GM18909 (cell line): ENCODE data around the gene NR5A1.

Experiments
- ATAC-seq: cut with Tn5 transposase; IDR thresholded peaks from one replicate; pipeline ENCODE4 v1.9.1; 2021; ENCODE audit warnings: mild to moderate bottlenecking; ENCODE audit not compliant: unreplicated experiment, poor library complexity

Gene NR5A1

GRCh38 chr9:124514874-124515273 is 7.7 kb upstream of the NR5A1 start:
- no peak for ATAC-seq

- no peak for ATAC-seq
Observed at GRCh38 chr9:124514125-124514524, 6.9 kb upstream of the NR5A1 start.

GRCh38 chr9:124513376-124513994 is 6.3 kb upstream of the NR5A1 start:
- no peak for ATAC-seq

GRCh38 chr9:124512806-124513204 is 5.6 kb upstream of the NR5A1 start:
- no peak for ATAC-seq

- no peak for ATAC-seq
Observed at GRCh38 chr9:124511891-124512805, 4.9 kb upstream of the NR5A1 start.

- ATAC-seq: no peak
Observed at GRCh38 chr9:124511426-124511840, 4.2 kb upstream of the NR5A1 start.

GRCh38 chr9:124510650-124511425 is 3.6 kb upstream of the NR5A1 start:
- ATAC-seq: no peak

GRCh38 chr9:124507880-124508423 is 753 bp upstream of the NR5A1 start:
- ATAC-seq: no peak

- no peak for ATAC-seq
Observed at GRCh38 chr9:124506433-124506832, 766 bp downstream of the NR5A1 start.

- no peak for ATAC-seq
Observed at GRCh38 chr9:124505901-124506346, 1.3 kb downstream of the NR5A1 start.

GRCh38 chr9:124505006-124505900 is 1.9 kb downstream of the NR5A1 start:
- ATAC-seq: no peak

GRCh38 chr9:124504530-124505005 is 2.6 kb downstream of the NR5A1 start:
- ATAC-seq: no peak

GRCh38 chr9:124503713-124504529 is 3.3 kb downstream of the NR5A1 start:
- no peak for ATAC-seq

GRCh38 chr9:124502711-124503702 is 4.2 kb downstream of the NR5A1 start:
- no peak for ATAC-seq

GRCh38 chr9:124501771-124502320 is 5.4 kb downstream of the NR5A1 start:
- no peak for ATAC-seq

- ATAC-seq: no peak
Observed at GRCh38 chr9:124500796-124501611, 6.2 kb downstream of the NR5A1 start.
